ENCODE results near the gene CCN6. TPM values are rescaled to one million over a fixed set of nuclear protein-coding genes. Genes with fewer than 3 reads are reported as not detected.
A peak's percentile ranks its signal among the peaks of the same experiment; 100 is the strongest.

Gene CCN6
- total RNA-seq, 1 donor from 2014 or later: not detected

- Mint-ChIP-seq H3K4me1 (ENCODE audit: low read depth) (no peaks in the 10 kb centered on the region), H3K36me3 (ENCODE audit: insufficient read depth) (no peaks in the 10 kb centered on the region), H3K4me3 (ENCODE audit: low read depth) (no peak overlapping the region), H3K27me3 (no peaks in the 10 kb centered on the region), H3K9me3 (ENCODE audit: low read depth) (no peaks in the 10 kb centered on the region), H3K27ac (no peak overlapping the region)
- DNase-seq (ENCODE audit: low spot score, unreplicated experiment): no peak
- TF ChIP-seq CTCF (IDR thresholded peaks at IDR 0.05; ENCODE audit: unreplicated experiment): peak; percentile 30
Observed at GRCh38 chr6:112116221-112116620, 62.3 kb downstream of the CCN6 start.

GRCh38 chr6:112117554-112117953 is 63.6 kb downstream of the CCN6 start:
- Mint-ChIP-seq H3K9me3 (ENCODE audit: low read depth) (no peaks in the 10 kb centered on the region), H3K4me1 (ENCODE audit: low read depth) (no peaks in the 10 kb centered on the region), H3K36me3 (ENCODE audit: insufficient read depth) (no peaks in the 10 kb centered on the region), H3K27ac (no peak overlapping the region), H3K27me3 (no peaks in the 10 kb centered on the region), H3K4me3 (ENCODE audit: low read depth) (no peak overlapping the region)
- no peak for TF ChIP-seq CTCF (IDR thresholded peaks at IDR 0.05; ENCODE audit: unreplicated experiment)
- DNase-seq (ENCODE audit: low spot score, unreplicated experiment): no peak

- H3K27ac Mint-ChIP-seq: no peak overlapping the region
- H3K27me3 Mint-ChIP-seq: no peaks in the 10 kb centered on the region
- no peak for TF ChIP-seq CTCF (IDR thresholded peaks at IDR 0.05; ENCODE audit: unreplicated experiment)
Observed at GRCh38 chr6:112118034-112118433, 64.1 kb downstream of the CCN6 start.

More at GRCh38 chr6:112118034-112118433, 64.1 kb downstream of the CCN6 start:
- no peak for DNase-seq (ENCODE audit: low spot score, unreplicated experiment)
- Mint-ChIP-seq H3K4me3 (ENCODE audit: low read depth) (no peak overlapping the region), H3K36me3 (ENCODE audit: insufficient read depth) (no peaks in the 10 kb centered on the region), H3K4me1 (ENCODE audit: low read depth) (no peaks in the 10 kb centered on the region), H3K9me3 (ENCODE audit: low read depth) (no peaks in the 10 kb centered on the region)

Other genes starting within 250 kb of the CCN6 start
- gene FYN, start 180.7 kb upstream of the CCN6 start, total RNA-seq: 159 and 169 TPM in 2 replicates
- gene TUBE1, start 33.4 kb downstream of the CCN6 start, total RNA-seq: 25.2 and 25.8 TPM in 2 replicates
- gene FAM229B, start 33.5 kb downstream of the CCN6 start, total RNA-seq: 22.1 and 27.1 TPM in 2 replicates
- 1.1 and 2.1 TPM in 2 replicates for gene LAMA4, start 200.5 kb downstream of the CCN6 start, total RNA-seq

Measured in progenitor cell of endocrine pancreas (in vitro differentiated cells).